ENCODE measurements around the gene VWF. TPM values are rescaled to one million over a fixed set of nuclear protein-coding genes. Genes with fewer than 3 reads are reported as not detected.

The VWF gene
- total RNA-seq, 1 donor = 0.72 TPM

GRCh38 chr12:6082613-6083012, 41.9 kb downstream of the VWF start:
- H3K4me3 ChIP-seq (ENCODE audit: insufficient read depth, low read length) = no peak overlapping the region
- peaks cover 18% of the 10 kb centered on the region for H3K4me1 ChIP-seq (ENCODE audit: insufficient read depth, low read length)
- no peaks in the 10 kb centered on the region for H3K79me2 ChIP-seq (ENCODE audit: insufficient read depth, low read length)
- TF ChIP-seq CTCF (IDR thresholded peaks at IDR 0.05; ENCODE audit: extremely low read depth, low read depth, low read length) = no peak
- no peak overlapping the region for H2AFZ ChIP-seq (ENCODE audit: low read length)
- H4K20me1 ChIP-seq (ENCODE audit: insufficient read depth, low read length) = no peaks in the 10 kb centered on the region
- H3K4me2 ChIP-seq (ENCODE audit: insufficient read depth, low read length) = no peak overlapping the region
- no peak overlapping the region for H3K27ac ChIP-seq (ENCODE audit: low read depth, low read length)
- no peaks in the 10 kb centered on the region for H3K9me3 ChIP-seq (ENCODE audit: low read depth, low read length)
- H3K27me3 ChIP-seq (ENCODE audit: insufficient read depth, low read length) = no peaks in the 10 kb centered on the region
- peak; percentile 44 for DNase-seq (ENCODE audit: insufficient read length, low spot score, missing footprints)
- no peaks in the 10 kb centered on the region for H3K36me3 ChIP-seq (ENCODE audit: insufficient read depth, low read length)

- no peaks in the 10 kb centered on the region for H3K36me3 ChIP-seq (ENCODE audit: insufficient read depth, low read length)
- no peaks in the 10 kb centered on the region for H3K79me2 ChIP-seq (ENCODE audit: insufficient read depth, low read length)
- no peak overlapping the region for H3K27ac ChIP-seq (ENCODE audit: low read depth, low read length)
- H4K20me1 ChIP-seq (ENCODE audit: insufficient read depth, low read length) = no peaks in the 10 kb centered on the region
- peak; percentile 69 for DNase-seq (ENCODE audit: insufficient read length, low spot score, missing footprints)
- no peaks in the 10 kb centered on the region for H3K9me3 ChIP-seq (ENCODE audit: low read depth, low read length)
- no peak overlapping the region for H2AFZ ChIP-seq (ENCODE audit: low read length)
- H3K4me3 ChIP-seq (ENCODE audit: insufficient read depth, low read length) = no peak overlapping the region
- H3K27me3 ChIP-seq (ENCODE audit: insufficient read depth, low read length) = no peaks in the 10 kb centered on the region
- peaks cover 18% of the 10 kb centered on the region for H3K4me1 ChIP-seq (ENCODE audit: insufficient read depth, low read length)
- no peak overlapping the region for H3K4me2 ChIP-seq (ENCODE audit: insufficient read depth, low read length)
- no peak for TF ChIP-seq CTCF (IDR thresholded peaks at IDR 0.05; ENCODE audit: extremely low read depth, low read depth, low read length)
Measured at GRCh38 chr12:6080149-6081045, 44.1 kb downstream of the VWF start.

GRCh38 chr12:6078398-6079096, 45.9 kb downstream of the VWF start:
- TF ChIP-seq CTCF (IDR thresholded peaks at IDR 0.05; ENCODE audit: extremely low read depth, low read depth, low read length) = no peak
- Histone ChIP-seq H3K27me3 (ENCODE audit: insufficient read depth, low read length) (no peaks in the 10 kb centered on the region), H3K9me3 (ENCODE audit: low read depth, low read length) (no peaks in the 10 kb centered on the region), H3K4me3 (ENCODE audit: insufficient read depth, low read length) (no peak overlapping the region), H3K79me2 (ENCODE audit: insufficient read depth, low read length) (no peaks in the 10 kb centered on the region), H4K20me1 (ENCODE audit: insufficient read depth, low read length) (no peaks in the 10 kb centered on the region), H3K4me2 (ENCODE audit: insufficient read depth, low read length) (no peak overlapping the region), H3K27ac (ENCODE audit: low read depth, low read length) (no peak overlapping the region), H3K36me3 (ENCODE audit: insufficient read depth, low read length) (no peaks in the 10 kb centered on the region), H3K4me1 (ENCODE audit: insufficient read depth, low read length) (peaks cover 16% of the 10 kb centered on the region), H2AFZ (ENCODE audit: low read length) (no peak overlapping the region)
- DNase-seq (ENCODE audit: insufficient read length, low spot score, missing footprints) = peak; percentile 72

- no peaks in the 10 kb centered on the region for H3K9me3 ChIP-seq (ENCODE audit: low read depth, low read length)
- H3K27ac ChIP-seq (ENCODE audit: low read depth, low read length) = no peak overlapping the region
- no peak overlapping the region for H3K4me2 ChIP-seq (ENCODE audit: insufficient read depth, low read length)
- no peak overlapping the region for H2AFZ ChIP-seq (ENCODE audit: low read length)
- H3K79me2 ChIP-seq (ENCODE audit: insufficient read depth, low read length) = no peaks in the 10 kb centered on the region
- no peak overlapping the region for H3K4me3 ChIP-seq (ENCODE audit: insufficient read depth, low read length)
- TF ChIP-seq CTCF (IDR thresholded peaks at IDR 0.05; ENCODE audit: extremely low read depth, low read depth, low read length) = no peak
- no peaks in the 10 kb centered on the region for H3K27me3 ChIP-seq (ENCODE audit: insufficient read depth, low read length)
- H3K4me1 ChIP-seq (ENCODE audit: insufficient read depth, low read length) = peaks cover 21% of the 10 kb centered on the region
- H4K20me1 ChIP-seq (ENCODE audit: insufficient read depth, low read length) = no peaks in the 10 kb centered on the region
- H3K36me3 ChIP-seq (ENCODE audit: insufficient read depth, low read length) = no peaks in the 10 kb centered on the region
- DNase-seq (ENCODE audit: insufficient read length, low spot score, missing footprints) = peak; percentile 15
Measured at GRCh38 chr12:6077692-6078083, 46.8 kb downstream of the VWF start.

All from osteoblast (primary cell).